ENCODE measurements around the gene PCDHA3.
"Not testable (repeated sequence)": the region's sequence is repeated elsewhere in the genome, so short reads cannot be mapped to it uniquely, and the experiment has no call there.

Gene PCDHA3

GRCh38 chr5:140800816-140801493 is at the start of gene PCDHA3:
PCDHA3 (plus strand) TSS chr5:140801057.
- no peak for DNase-seq

GRCh38 chr5:140753561-140753960 is 47.3 kb upstream of the PCDHA3 start:
- DNase-seq, result no peak

DNA sequence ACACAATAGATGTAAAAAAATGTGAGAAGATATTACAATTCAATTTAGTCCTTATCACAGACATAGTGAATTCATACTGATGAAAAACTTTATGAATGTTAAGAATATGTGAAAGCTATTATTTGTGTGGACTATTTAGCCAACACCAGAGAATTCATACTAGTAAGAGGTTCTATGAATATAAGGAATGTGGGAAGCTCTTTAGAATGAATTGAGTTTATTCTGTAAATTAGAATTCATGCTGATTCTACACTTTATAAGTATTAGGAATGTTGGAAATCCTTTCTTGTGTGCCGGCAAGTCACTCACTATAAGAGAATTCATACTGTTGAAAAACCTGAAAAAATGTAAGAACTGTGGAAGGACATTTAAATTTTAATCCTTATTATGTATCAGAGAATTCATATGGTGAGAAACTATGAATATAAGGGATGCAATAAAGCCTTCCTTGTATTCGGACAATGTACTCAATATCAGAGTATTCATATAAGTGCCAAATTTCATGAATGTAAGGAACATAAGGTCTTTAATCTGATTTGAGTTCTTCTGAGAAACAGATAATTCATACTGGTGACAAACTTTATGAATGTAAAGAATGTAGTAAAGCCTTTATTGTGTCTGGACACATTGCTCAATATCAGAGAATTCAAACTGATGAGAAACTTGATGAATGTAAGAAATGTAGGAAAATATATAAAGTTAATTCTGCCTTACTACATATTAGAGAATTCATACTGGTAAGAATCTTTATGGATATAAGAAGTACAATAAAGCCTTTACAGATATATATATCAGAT is 36.5 kb upstream of the PCDHA3 start:
- no peak for DNase-seq

GRCh38 chr5:140767444-140767843 is 33.4 kb upstream of the PCDHA3 start:
- DNase-seq, result no peak

DNA sequence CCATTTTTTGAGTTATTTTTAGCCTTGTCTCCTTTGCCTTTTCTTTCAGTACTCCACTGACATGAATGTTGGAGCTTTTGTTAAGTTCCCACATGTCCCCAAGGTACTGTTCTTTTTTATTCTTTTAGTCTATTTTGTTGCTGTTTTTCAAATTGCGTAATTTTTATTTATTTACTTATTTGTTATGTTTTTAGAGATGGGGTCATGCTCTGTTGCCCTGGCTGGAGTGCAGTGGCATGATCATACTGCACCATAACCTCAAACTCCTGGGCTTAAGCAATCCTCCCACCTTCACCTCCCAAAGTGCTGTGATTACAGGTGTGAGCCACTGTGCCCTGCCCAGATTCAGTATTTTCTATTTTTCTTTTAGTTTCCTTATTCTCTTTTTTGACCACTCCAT is 20.3 kb upstream of the PCDHA3 start:
- no peak for DNase-seq

GRCh38 chr5:140785905-140786686 is 14.8 kb upstream of the PCDHA3 start, which contains the start of gene PCDHA1:
PCDHA1 (plus strand) TSS chr5:140786140.
- no peak for DNase-seq

- DNase-seq, result not testable (repeated sequence)
These were observed 13.4 kb upstream of the PCDHA3 start for GRCh38 chr5:140787422-140787821.

GRCh38 chr5:140787849-140788504 is 12.9 kb upstream of the PCDHA3 start:
- not testable (repeated sequence) for DNase-seq

- no peak for DNase-seq
These were observed 9.8 kb upstream of the PCDHA3 start for GRCh38 chr5:140791089-140791488.

- DNase-seq, result no peak
These were observed 6.1 kb upstream of the PCDHA3 start, which contains the start of gene PCDHA2 for GRCh38 chr5:140794595-140795258. PCDHA2 (plus strand) TSS chr5:140794852.

GRCh38 chr5:140795259-140795641 is 5.6 kb upstream of the PCDHA3 start:
- DNase-seq, result no peak

GRCh38 chr5:140796072-140796717 is 4.7 kb upstream of the PCDHA3 start:
- DNase-seq, result not testable (repeated sequence)

- no peak for DNase-seq
These were observed 4.2 kb upstream of the PCDHA3 start for GRCh38 chr5:140796718-140797095.

DNA sequence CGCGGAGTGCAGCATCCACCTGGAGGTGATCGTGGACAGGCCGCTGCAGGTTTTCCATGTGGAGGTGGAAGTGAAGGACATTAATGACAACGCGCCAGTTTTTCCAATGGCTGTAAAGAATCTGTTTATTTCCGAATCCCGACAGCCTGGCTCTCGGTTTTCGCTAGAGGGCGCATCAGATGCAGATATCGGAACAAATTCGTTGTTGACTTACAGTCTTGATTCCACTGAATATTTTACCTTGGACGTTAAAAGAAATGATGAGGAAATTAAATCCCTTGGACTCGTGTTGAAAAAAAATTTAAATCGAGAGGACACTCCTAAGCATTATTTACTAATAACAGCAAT is 611 bp downstream of the PCDHA3 start:
- no peak for DNase-seq

GRCh38 chr5:140802381-140802780 is 1.5 kb downstream of the PCDHA3 start:
- DNase-seq, result not testable (repeated sequence)

DNA sequence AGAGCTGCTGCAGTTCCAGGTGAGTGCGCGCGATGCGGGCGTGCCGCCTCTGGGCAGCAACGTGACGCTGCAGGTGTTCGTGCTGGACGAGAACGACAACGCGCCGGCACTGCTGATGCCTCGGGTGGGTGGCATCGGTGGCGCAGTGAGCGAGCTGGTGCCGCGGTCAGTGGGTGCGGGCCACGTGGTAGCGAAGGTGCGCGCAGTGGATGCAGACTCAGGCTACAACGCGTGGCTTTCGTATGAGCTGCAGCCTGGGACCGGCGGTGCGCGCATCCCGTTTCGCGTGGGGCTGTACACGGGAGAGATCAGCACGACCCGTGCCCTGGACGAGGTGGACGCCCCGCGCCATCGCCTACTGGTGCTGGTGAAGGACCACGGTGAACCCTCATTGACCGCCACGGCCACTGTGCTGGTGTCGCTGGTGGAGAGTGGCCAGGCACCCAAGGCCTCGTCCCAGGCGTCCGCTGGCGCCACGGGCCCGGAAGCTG is 2.0 kb downstream of the PCDHA3 start:
- no peak for DNase-seq

DNA sequence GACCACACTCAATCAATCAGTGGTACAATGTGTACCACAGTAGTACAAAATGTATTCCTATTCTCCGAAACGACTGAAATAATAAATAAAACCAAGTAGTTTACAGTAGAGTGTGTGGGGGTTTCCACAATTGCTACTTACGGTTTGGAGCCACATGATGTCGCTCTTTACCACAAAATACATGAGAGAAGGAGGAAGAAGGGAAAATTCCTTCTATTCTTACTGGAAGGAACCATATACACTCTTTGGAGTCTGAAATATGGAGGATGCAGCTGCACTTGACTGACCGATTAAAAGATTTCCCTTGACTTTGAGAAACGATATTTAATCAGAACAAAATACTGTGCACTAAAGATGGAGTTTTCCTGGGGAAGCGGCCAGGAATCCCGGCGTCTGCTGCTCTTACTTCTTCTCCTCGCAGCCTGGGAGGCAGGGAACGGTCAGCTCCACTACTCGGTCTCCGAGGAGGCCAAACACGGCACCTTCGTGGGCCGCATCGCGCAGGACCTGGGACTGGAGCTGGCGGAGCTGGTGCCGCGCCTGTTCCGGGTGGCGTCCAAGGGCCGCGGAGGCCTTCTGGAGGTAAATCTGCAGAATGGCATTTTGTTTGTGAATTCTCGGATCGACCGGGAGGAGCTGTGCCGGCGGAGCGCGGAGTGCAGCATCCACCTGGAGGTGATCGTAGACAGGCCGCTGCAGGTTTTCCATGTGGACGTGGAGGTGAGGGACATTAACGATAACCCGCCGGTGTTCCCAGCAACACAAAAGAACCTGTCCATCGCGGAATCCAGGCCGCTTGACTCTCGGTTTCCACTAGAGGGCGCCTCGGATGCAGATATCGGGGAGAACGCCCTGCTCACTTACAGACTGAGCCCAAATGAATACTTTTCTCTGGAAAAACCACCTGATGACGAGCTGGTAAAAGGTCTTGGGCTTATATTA is 6.2 kb downstream of the PCDHA3 start, which contains the start of gene PCDHA4:
PCDHA4 (plus strand) TSS at position 235 of the 942 bp plus-strand sequence.
- no peak for DNase-seq

GRCh38 chr5:140808241-140808888 is 7.5 kb downstream of the PCDHA3 start:
- not testable (repeated sequence) for DNase-seq

GRCh38 chr5:140808889-140809291 is 8.0 kb downstream of the PCDHA3 start:
- no peak for DNase-seq
